WERI-Rb-1 (cell line): Measurements from ENCODE around the gene MGAT3.

ENCODE experiments used
- DNase-seq: peaks from one replicate; pipeline ENCODE4 v3.0.0-alpha.2; 2020
- H3K27ac ChIP-seq: fragments of 250-450 bp; sonication (Bioruptor Pico); 2 replicates; pipeline ENCODE4 v1.5.1; 2020; ENCODE audit warnings: mild to moderate bottlenecking, moderate library complexity
- H3K27me3 ChIP-seq: fragments of 250-450 bp; sonication (Bioruptor Pico); 2 replicates; pipeline ENCODE4 v1.5.1; 2021; ENCODE audit warnings: mild to moderate bottlenecking, low read depth, moderate library complexity; ENCODE audit not compliant: insufficient read depth, severe bottlenecking
- H3K36me3 ChIP-seq: fragments of 250-450 bp; sonication (Bioruptor Pico); 2 replicates; pipeline ENCODE4 v1.5.1; 2020; ENCODE audit warnings: mild to moderate bottlenecking, moderate library complexity
- H3K4me3 ChIP-seq: 2 replicates; pipeline ENCODE4 v1.5.1; 2011; ENCODE audit warnings: low read depth, mild to moderate bottlenecking, control low read depth, low read length
- H3K9me3 ChIP-seq: fragments of 250-450 bp; sonication (Bioruptor Pico); 2 replicates; pipeline ENCODE4 v1.5.1; 2021; ENCODE audit warnings: mild to moderate bottlenecking, moderate library complexity; ENCODE audit not compliant: severe bottlenecking
- CTCF ChIP-seq: IDR thresholded peaks from 2 replicates; pipeline ENCODE4 v1.5.1; 2011; ENCODE audit warnings: low read depth, mild to moderate bottlenecking, control low read depth, inconsistent platforms, low read length

The MGAT3 gene

DNA sequence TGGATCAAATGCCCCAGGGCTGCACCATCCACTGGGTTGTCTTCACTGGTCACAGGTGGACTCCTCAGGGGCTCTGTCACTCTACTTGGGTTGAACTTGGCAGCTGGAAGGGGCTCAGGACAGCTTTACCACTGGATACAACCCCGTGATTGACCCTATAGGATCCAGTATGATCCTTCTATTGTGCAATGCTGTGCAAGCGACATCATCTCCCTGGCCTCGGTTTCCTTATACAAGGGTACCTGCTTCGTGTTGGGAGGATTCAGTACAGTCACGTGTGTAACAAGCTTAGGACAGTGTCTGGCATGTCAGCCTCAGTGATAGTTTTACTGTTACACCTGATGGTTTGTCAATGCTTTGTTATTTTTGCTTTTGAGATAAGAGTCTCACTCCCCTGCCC is 24.8 kb downstream of the MGAT3 start:
- no peak overlapping the region for H3K27ac ChIP-seq
- no peak for TF ChIP-seq CTCF
- DNase-seq, result no peak
- peaks cover 9% of the 10 kb centered on the region for H3K36me3 ChIP-seq
- H3K4me3 ChIP-seq, result no peak overlapping the region
- H3K9me3 ChIP-seq, result no peaks in the 10 kb centered on the region
- no peaks in the 10 kb centered on the region for H3K27me3 ChIP-seq

DNA sequence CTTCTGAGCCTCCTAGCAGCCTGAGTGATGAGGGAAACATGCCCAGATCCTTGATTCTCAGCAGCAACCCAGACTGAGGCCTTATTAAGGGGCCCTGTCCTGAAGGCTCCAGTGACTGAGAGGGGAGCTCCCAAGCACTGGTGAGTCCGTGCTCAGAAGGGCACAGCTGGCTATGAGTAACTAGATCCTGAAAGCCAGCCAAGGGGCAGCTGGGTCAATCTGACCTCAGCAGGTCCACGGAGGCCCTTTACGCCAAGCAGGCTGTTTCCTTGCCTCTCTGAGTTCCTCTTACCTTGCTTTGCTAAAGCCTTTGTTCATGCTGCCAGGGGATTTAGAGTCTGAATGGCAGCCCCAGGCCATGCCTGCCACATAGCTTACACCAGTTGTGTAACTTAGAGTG is 26.0 kb downstream of the MGAT3 start:
- no peaks in the 10 kb centered on the region for H3K27me3 ChIP-seq
- no peaks in the 10 kb centered on the region for H3K9me3 ChIP-seq
- H3K36me3 ChIP-seq, result peaks cover 2% of the 10 kb centered on the region
- TF ChIP-seq CTCF, result no peak
- no peak overlapping the region for H3K4me3 ChIP-seq
- no peak overlapping the region for H3K27ac ChIP-seq
- DNase-seq, result no peak

GRCh38 chr22:39486951-39487825 is 30.4 kb downstream of the MGAT3 start:
- DNase-seq, result no peak
- Histone ChIP-seq H3K4me3 (no peak overlapping the region), H3K27ac (no peak overlapping the region), H3K9me3 (no peaks in the 10 kb centered on the region), H3K27me3 (no peaks in the 10 kb centered on the region), H3K36me3 (peaks cover 10% of the 10 kb centered on the region)
- no peak for TF ChIP-seq CTCF

GRCh38 chr22:39487826-39488520 is 31.2 kb downstream of the MGAT3 start:
- Histone ChIP-seq H3K4me3 (no peak overlapping the region), H3K27me3 (no peaks in the 10 kb centered on the region), H3K9me3 (no peaks in the 10 kb centered on the region), H3K36me3 (peaks cover 10% of the 10 kb centered on the region), H3K27ac (no peak overlapping the region)
- DNase-seq, result no peak
- no peak for TF ChIP-seq CTCF

DNA sequence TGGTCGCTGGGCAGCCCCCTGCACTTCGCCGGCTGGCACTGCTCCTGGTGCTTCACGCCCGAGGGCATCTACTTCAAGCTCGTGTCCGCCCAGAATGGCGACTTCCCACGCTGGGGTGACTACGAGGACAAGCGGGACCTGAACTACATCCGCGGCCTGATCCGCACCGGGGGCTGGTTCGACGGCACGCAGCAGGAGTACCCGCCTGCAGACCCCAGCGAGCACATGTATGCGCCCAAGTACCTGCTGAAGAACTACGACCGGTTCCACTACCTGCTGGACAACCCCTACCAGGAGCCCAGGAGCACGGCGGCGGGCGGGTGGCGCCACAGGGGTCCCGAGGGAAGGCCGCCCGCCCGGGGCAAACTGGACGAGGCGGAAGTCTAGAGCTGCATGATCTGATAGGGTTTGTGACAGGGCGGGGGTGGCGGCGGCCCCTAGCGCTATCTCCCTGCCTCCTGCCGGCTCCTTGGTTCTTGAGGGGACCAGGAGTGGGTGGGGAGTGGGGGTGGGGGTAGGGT is 31.8 kb downstream of the MGAT3 start:
- H3K27ac ChIP-seq, result no peak overlapping the region
- H3K36me3 ChIP-seq, result peaks cover 10% of the 10 kb centered on the region
- TF ChIP-seq CTCF, result no peak
- no peaks in the 10 kb centered on the region for H3K9me3 ChIP-seq
- H3K4me3 ChIP-seq, result no peak overlapping the region
- no peaks in the 10 kb centered on the region for H3K27me3 ChIP-seq
- DNase-seq, result no peak
